IMR-90 (cell line): ENCODE measurements around the gene ZFYVE28. TPM values are rescaled to one million over a fixed set of nuclear protein-coding genes. Genes with fewer than 3 reads are reported as not detected.

Experiments
- ATAC-seq: fragments of 200-7000 bp; cut with Tn5 transposase; 2 replicates; pipeline ENCODE4 v1.9.1; 2020; ENCODE audit warnings: low read depth, mild to moderate bottlenecking, moderate library complexity
- BruUV-seq: library from RNA; stranded (reverse); fragments of 400-500 nt; replicated peaks from 2 replicates; lab custom pipeline; 2021; lab: Mats Ljungman, UMichigan
- CTCF ChIA-PET: fragments of 300-600 bp; formaldehyde crosslinking; extraction: SDS; loops from one replicate; lab custom pipeline; 2021; ENCODE audit warnings: antibody characterized with exemption; lab: Yijun Ruan, JAX
- POLR2A ChIA-PET: fragments of 300-600 bp; sonication (Branson Sonifier 250); formaldehyde crosslinking; loops from one replicate; lab custom pipeline; 2022; ENCODE audit warnings: antibody characterized with exemption; ENCODE audit not compliant: unreplicated experiment; lab: Charles Lee
- DNase-seq: peaks from one replicate; pipeline ENCODE4 v3.0.0; 2013
- H2AFZ ChIP-seq: replicated peaks from 2 replicates; pipeline ENCODE3; 2013; ENCODE audit warnings: low read length, mild to moderate bottlenecking; ENCODE audit not compliant: poor library complexity
- H2AK5ac ChIP-seq: 2 replicates; pipeline ENCODE4 v1.6.1; 2013; ENCODE audit warnings: low read depth, low read length, inconsistent platforms
- H2AK9ac ChIP-seq: replicated peaks from 2 replicates; pipeline ENCODE3; 2013; ENCODE audit warnings: mild to moderate bottlenecking, low read depth, low read length, moderate library complexity; ENCODE audit not compliant: poor library complexity
- H2BK120ac ChIP-seq: 2 replicates; pipeline ENCODE4 v1.6.1; 2013; ENCODE audit warnings: low read depth, low read length, inconsistent platforms
- H2BK15ac ChIP-seq: 3 replicates; pipeline ENCODE4 v1.6.1; 2013; ENCODE audit warnings: low read depth, low read length, inconsistent platforms
- H2BK20ac ChIP-seq: 2 replicates; pipeline ENCODE4 v1.6.1; 2013; ENCODE audit warnings: low read depth, mild to moderate bottlenecking, inconsistent platforms, low read length, moderate library complexity
- H2BK5ac ChIP-seq: 2 replicates; pipeline ENCODE4 v1.6.1; 2013; ENCODE audit warnings: mild to moderate bottlenecking, low read depth, low read length, inconsistent platforms; ENCODE audit not compliant: poor library complexity, severe bottlenecking
- H3K14ac ChIP-seq: replicated peaks from 2 replicates; pipeline ENCODE4 v1.6.1; 2013; ENCODE audit warnings: low read depth, low read length, inconsistent platforms
- H3K18ac ChIP-seq: 2 replicates; pipeline ENCODE4 v1.6.1; 2013; ENCODE audit warnings: low read depth, low read length, control low read depth
- H3K23ac ChIP-seq: 2 replicates; pipeline ENCODE4 v1.6.1; 2013; ENCODE audit warnings: low read depth, low read length, inconsistent platforms
- H3K27ac ChIP-seq: 2 replicates; pipeline ENCODE4 v1.5.1; 2013; ENCODE audit warnings: mild to moderate bottlenecking, control low read depth, low read length; ENCODE audit not compliant: insufficient read depth
- H3K27me3 ChIP-seq: 2 replicates; pipeline ENCODE4 v1.6.1; 2013; ENCODE audit warnings: low read length; ENCODE audit not compliant: control insufficient read depth, insufficient read depth
- H3K36me3 ChIP-seq: 2 replicates; pipeline ENCODE4 v1.6.1; 2013; ENCODE audit warnings: low read length, mixed read lengths; ENCODE audit not compliant: control insufficient read depth, insufficient read depth
- H3K4ac ChIP-seq: 2 replicates; pipeline ENCODE4 v1.6.1; 2013; ENCODE audit warnings: low read depth, low read length, inconsistent platforms
- H3K4me1 ChIP-seq: 2 replicates; pipeline ENCODE4 v1.6.1; 2013; ENCODE audit warnings: low read length, mixed read lengths; ENCODE audit not compliant: control insufficient read depth, insufficient read depth
- H3K4me2 ChIP-seq: 2 replicates; pipeline ENCODE4 v1.6.1; 2013; ENCODE audit warnings: low read depth, mild to moderate bottlenecking, control low read depth, low read length, moderate library complexity
- H3K4me3 ChIP-seq: 2 replicates; pipeline ENCODE4 v1.5.1; 2013; ENCODE audit warnings: low read depth, mild to moderate bottlenecking, control low read depth, low read length, moderate library complexity; ENCODE audit not compliant: insufficient read depth
- H3K56ac ChIP-seq: 2 replicates; pipeline ENCODE4 v1.6.1; 2013; ENCODE audit warnings: low read length, inconsistent platforms; ENCODE audit not compliant: insufficient read depth; ENCODE audit errors: extremely low read depth
- H3K79me1 ChIP-seq, 2 experiments: 2 replicates each; pipeline ENCODE4 v1.6.1; 2013; ENCODE audit warnings: low read length in 2 of 2, inconsistent platforms in 1 of 2, low read depth in 1 of 2
- H3K9ac ChIP-seq: 2 replicates; pipeline ENCODE4 v1.6.1; 2013; ENCODE audit warnings: low read depth, low read length, control low read depth
- H3K9me1 ChIP-seq: 2 replicates; pipeline ENCODE4 v1.6.1; 2013; ENCODE audit warnings: low read length, inconsistent platforms; ENCODE audit not compliant: insufficient read depth
- H3K9me3 ChIP-seq: 2 replicates; pipeline ENCODE4 v1.6.1; 2013; ENCODE audit warnings: low read length; ENCODE audit not compliant: control insufficient read depth, insufficient read depth
- H4K20me1 ChIP-seq: 2 replicates; pipeline ENCODE4 v1.6.1; 2013; ENCODE audit warnings: low read length, inconsistent platforms; ENCODE audit not compliant: insufficient read depth
- H4K5ac ChIP-seq: 2 replicates; pipeline ENCODE4 v1.6.1; 2013; ENCODE audit warnings: mild to moderate bottlenecking, low read depth, low read length, control low read depth
- H4K8ac ChIP-seq, 2 experiments: 2 replicates each; pipeline ENCODE4 v1.6.1; 2013; ENCODE audit warnings: low read depth in 2 of 2, low read length in 2 of 2, control low read depth in 1 of 2, inconsistent platforms in 1 of 2
- H4K91ac ChIP-seq: 2 replicates; pipeline ENCODE4 v1.6.1; 2013; ENCODE audit warnings: low read depth, low read length, inconsistent platforms; ENCODE audit not compliant: insufficient read depth
- BHLHE40 ChIP-seq: fragments of 150-350 bp; IDR thresholded peaks from 2 replicates; pipeline ENCODE4 v1.6.1; 2016; ENCODE audit warnings: mild to moderate bottlenecking, low read depth, low read length
- CEBPB ChIP-seq: IDR thresholded peaks from 2 replicates; pipeline ENCODE4 v1.6.1; 2012; ENCODE audit warnings: low read depth, low read length, improper control_type of control experiment
- CHD1 ChIP-seq: IDR thresholded peaks from 2 replicates; pipeline ENCODE4 v1.6.1; 2012; ENCODE audit warnings: low read depth, low read length, improper control_type of control experiment
- CTCF ChIP-seq: conservative IDR thresholded peaks from 2 replicates; pipeline ENCODE4 v1.5.1; 2012; ENCODE audit warnings: mild to moderate bottlenecking, low read depth, low read length, improper control_type of control experiment
- ELK1 ChIP-seq: fragments of 150-350 bp; IDR thresholded peaks from 2 replicates; pipeline ENCODE4 v1.6.1; 2016; ENCODE audit warnings: low read depth, mild to moderate bottlenecking, low read length, moderate library complexity, borderline replicate concordance
- MAFK ChIP-seq: IDR thresholded peaks from 2 replicates; pipeline ENCODE4 v1.6.1; 2012; ENCODE audit warnings: low read depth, low read length, improper control_type of control experiment
- NFE2L2 ChIP-seq: fragments of 150-350 bp; IDR thresholded peaks from 2 replicates; pipeline ENCODE4 v1.6.1; 2016; ENCODE audit warnings: low read depth, mild to moderate bottlenecking, low read length
- POLR2A ChIP-seq: IDR thresholded peaks from 2 replicates; pipeline ENCODE4 v1.6.1; 2012; ENCODE audit warnings: mild to moderate bottlenecking, low read depth, low read length
- RAD21 ChIP-seq: IDR thresholded peaks from 2 replicates; pipeline ENCODE4 v1.6.1; 2012; ENCODE audit warnings: low read length, improper control_type of control experiment
- RFX5 ChIP-seq: IDR thresholded peaks from 2 replicates; pipeline ENCODE4 v1.8.0; 2012; ENCODE audit warnings: low read depth, mild to moderate bottlenecking, low read length, moderate library complexity
- SMC3 ChIP-seq: fragments of 150-350 bp; IDR thresholded peaks from 2 replicates; pipeline ENCODE4 v1.6.1; 2016; ENCODE audit warnings: low read depth, mild to moderate bottlenecking, antibody characterized with exemption, low read length, moderate library complexity
- WGBS, 2 experiments: methylation state at CpG; one replicate each; pipeline versions ENCODE4 v1.1.5 to v1.1.7; 2013; ENCODE audit warnings: missing lambda C conversion rate in 2 of 2; ENCODE audit not compliant: insufficient read length in 1 of 2; ENCODE audit errors: extremely low coverage in 2 of 2; 5-methylcytosine and 5-hydroxymethylcytosine counted together
- dilution Hi-C: fragments of 300-500 bp; cut with HindIII; formaldehyde crosslinking; loops from one replicate; pipeline ENCODE4 v1.14.3; 2018; ENCODE audit warnings: low sequenced_read_pairs; ENCODE audit not compliant: unreplicated experiment
- in situ Hi-C: fragments of 300-500 bp; cut with MboI; formaldehyde crosslinking; loops from 3 replicates; pipeline ENCODE4 v1.14.3; 2019; ENCODE audit warnings: low sequenced_read_pairs, inconsistent platforms, mixed read lengths
- intact Hi-C: fragments of 100-400 bp; cut with micrococcal nuclease; formaldehyde crosslinking; loops from 2 replicates; pipeline ENCODE4 v1.10.0; 2022
- polyA plus RNA-seq, 3 experiments: library from polyadenylated mRNA; depleted of rRNA; stranded (reverse); fragments of >200 nt; gene quantifications; 2 replicates each; pipeline ENCODE4 v1.2.3, GENCODE V29; 2012; ENCODE audit warnings: low replicate concordance in 1 of 3
- total RNA-seq: library from RNA; depleted of rRNA; stranded (reverse); fragments of >200 nt; gene quantifications from 2 replicates; pipeline ENCODE4 v1.2.3, GENCODE V29; 2012

The ZFYVE28 gene
- total and polyA plus RNA-seq, 2 of the 4 experiments (the other 2 are of a cell fraction) = 0.36 to 1.2 TPM

DNA sequence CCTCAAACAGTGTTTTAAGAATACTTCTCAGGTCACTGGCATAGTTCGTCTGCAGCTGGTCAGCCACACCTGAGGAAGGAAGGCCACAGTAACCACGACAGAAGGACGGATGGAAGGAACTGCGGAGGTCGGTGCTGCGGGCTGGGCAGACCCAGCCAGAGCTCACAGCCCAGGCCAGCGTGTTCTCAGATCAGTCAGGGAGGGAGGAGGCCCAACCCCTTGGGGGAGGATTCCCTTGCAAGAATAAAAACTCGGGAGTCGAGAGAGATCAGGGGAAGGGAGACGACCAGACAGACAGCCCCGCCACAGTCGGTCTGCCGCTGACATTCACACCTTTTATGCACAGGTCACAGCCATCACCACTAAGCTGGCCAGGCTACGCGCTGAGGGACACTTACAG, 145.2 kb downstream of the ZFYVE28 start:
- Histone ChIP-seq H3K4me2 (no peak overlapping the region), H2BK20ac (no peak overlapping the region), H3K4me1 (no peaks in the 10 kb centered on the region; the same call in 1 of the 2 replicates), H2BK120ac (no peak overlapping the region), H3K56ac (no peak overlapping the region), H4K20me1 (no peaks in the 10 kb centered on the region), H2BK15ac (no peak overlapping the region), H3K27ac (no peak overlapping the region), H3K9me3 (no peaks in the 10 kb centered on the region), H3K18ac (no peak overlapping the region), H3K23ac (no peak overlapping the region), H3K4ac (no peak overlapping the region), H2AFZ (no peak overlapping the region), H4K91ac (no peak overlapping the region), H2BK5ac (no peak overlapping the region), H3K36me3 (no peaks in the 10 kb centered on the region), H4K5ac (no peak overlapping the region), H4K8ac (no peak overlapping the region), H3K9ac (no peak overlapping the region), H3K14ac (no peak overlapping the region), H3K9me1 (no peaks in the 10 kb centered on the region), H3K27me3 (peaks cover 2% of the 10 kb centered on the region; the same call in 1 of the 2 replicates), H3K4me3 (no peak overlapping the region), H2AK9ac (no peak overlapping the region), H3K79me1 (no peaks in the 10 kb centered on the region), H2AK5ac (no peak overlapping the region)
- TF ChIP-seq CHD1 (no peak), RFX5 (no peak), POLR2A (no peak), ELK1 (no peak), NFE2L2 (no peak), MAFK (no peak), CEBPB (no peak), RAD21 (no peak), BHLHE40 (no peak), SMC3 (no peak), CTCF (no peak)
- dilution Hi-C loops = no loop called here
- DNase-seq (no peak), ATAC-seq (no peak)
- BruUV-seq = no TSS peak
- in situ Hi-C loops = no loop called here
- intact Hi-C loops = no loop called here
- ChIA-PET CTCF (no interaction called here), POLR2A (no interaction called here)
- WGBS, 2 experiments = 80% methylated on average over 4 of the region's 15 CpGs; no CpG with 5 or more reads in 1 of the 2 experiments
